Endodermal cell (in vitro differentiated cells): ENCODE measurements around the gene IFIH1. TPM values are rescaled to one million over a fixed set of nuclear protein-coding genes. Genes with fewer than 3 reads are reported as not detected.

ENCODE experiments used
- DNase-seq: peaks from one replicate; pipeline ENCODE4 v3.0.0-alpha.2; 2017
- H3K27ac ChIP-seq: 2 replicates; pipeline ENCODE4 v1.5.1; 2013; ENCODE audit warnings: mild to moderate bottlenecking, low read depth, low read length, moderate library complexity
- H3K27me3 ChIP-seq: 2 replicates; pipeline ENCODE4 v1.6.1; 2013; ENCODE audit warnings: mild to moderate bottlenecking, low read length, moderate library complexity; ENCODE audit not compliant: insufficient read depth, control insufficient read depth, poor library complexity, severe bottlenecking
- H3K36me3 ChIP-seq: 2 replicates; pipeline ENCODE4 v1.7.0; 2013; ENCODE audit warnings: mild to moderate bottlenecking, low read length, moderate library complexity; ENCODE audit not compliant: control insufficient read depth, insufficient read depth
- H3K4me1 ChIP-seq: one replicate; pipeline ENCODE4 v1.7.0; 2013; ENCODE audit warnings: low read length; ENCODE audit not compliant: control insufficient read depth, insufficient read depth
- H3K4me3 ChIP-seq: 2 replicates; pipeline ENCODE4 v1.5.1; 2013; ENCODE audit warnings: mild to moderate bottlenecking, low read length, moderate library complexity
- H3K9ac ChIP-seq: 2 replicates; pipeline ENCODE4 v1.6.1; 2013; ENCODE audit warnings: mild to moderate bottlenecking, low read length, moderate library complexity; ENCODE audit not compliant: poor library complexity, severe bottlenecking; ENCODE audit errors: extremely low read depth
- H3K9me3 ChIP-seq: 2 replicates; pipeline ENCODE4 v1.6.1; 2013; ENCODE audit warnings: mild to moderate bottlenecking, low read length, moderate library complexity; ENCODE audit not compliant: control insufficient read depth
- H3K27ac Mint-ChIP-seq: 2 replicates; pipeline ENCODE4 v1.8.0; 2020; ENCODE audit warnings: mixed read lengths
- H3K27me3 Mint-ChIP-seq: 2 replicates; pipeline ENCODE4 v1.8.0; 2021; ENCODE audit warnings: mild to moderate bottlenecking, mixed read lengths; ENCODE audit not compliant: insufficient read depth
- H3K36me3 Mint-ChIP-seq: 2 replicates; pipeline ENCODE4 v1.8.0; 2020; ENCODE audit warnings: low read depth, mixed read lengths
- H3K4me1 Mint-ChIP-seq: 2 replicates; pipeline ENCODE4 v1.8.0; 2020; ENCODE audit warnings: mixed read lengths
- H3K4me3 Mint-ChIP-seq: 2 replicates; pipeline ENCODE4 v1.8.0; 2020; ENCODE audit warnings: mild to moderate bottlenecking, moderate library complexity, mixed read lengths
- H3K9me3 Mint-ChIP-seq: 2 replicates; pipeline ENCODE4 v1.8.0; 2020; ENCODE audit warnings: mild to moderate bottlenecking, mixed read lengths
- WGBS, 2 experiments: methylation state at CpG; one replicate each; pipeline versions ENCODE4 v1.1.5 to v1.1.7; 2013; ENCODE audit warnings: missing lambda C conversion rate in 2 of 2, mixed read lengths in 1 of 2; ENCODE audit not compliant: insufficient coverage in 1 of 2, insufficient read length in 1 of 2; 5-methylcytosine and 5-hydroxymethylcytosine counted together
- total RNA-seq, 2 donors: library from RNA; stranded (reverse); fragmentation: NEBNext Ultra II Directional in 1 of 2; extraction: Animal tissue kit (Norgen Biotek cat#: 25700) in 1 of 2; gene quantifications; 2 replicates in 1 of 2; 3 replicates in 1 of 2; pipeline ENCODE4 v1.2.1, GENCODE V29; 2021
- TF ChIP-seq, protein P1 (sequence below): fragments of 200-600 bp; sonication (generic); conservative IDR thresholded peaks from 2 replicates; pipeline ENCODE4 v1.5.0; 2021; ENCODE audit warnings: antibody characterized with exemption, mild to moderate bottlenecking

Gene IFIH1
- total RNA-seq, 2 donors from 2014 or later = 0.13 to 0.15 TPM

DNA sequence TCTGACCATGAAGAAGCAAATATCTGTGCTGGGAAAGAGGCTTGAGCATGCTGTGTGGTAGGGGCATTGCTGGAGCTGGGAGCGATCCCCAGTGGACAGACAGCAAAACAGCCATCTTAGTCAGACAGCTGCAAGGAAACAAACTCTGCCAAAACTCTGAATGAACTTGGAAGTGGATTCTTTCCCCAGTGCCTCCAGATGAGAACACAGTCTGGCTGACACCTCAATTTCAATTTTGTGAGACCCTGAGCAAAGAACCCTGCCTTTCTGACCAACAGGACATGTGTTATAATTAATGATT, 52.1 kb downstream of the IFIH1 start:
- 88 to 93% methylated on average over 1 of the region's 1 CpG for WGBS, 2 experiments
- no peaks in the 10 kb centered on the region for H3K36me3 Mint-ChIP-seq
- Histone ChIP-seq H3K9ac (no peak overlapping the region), H3K9me3 (no peaks in the 10 kb centered on the region), H3K4me3 (no peak overlapping the region), H3K4me1 (no peaks in the 10 kb centered on the region), H3K27me3 (no peaks in the 10 kb centered on the region), H3K27ac (no peak overlapping the region), H3K36me3 (no peaks in the 10 kb centered on the region)
- H3K27me3 Mint-ChIP-seq = no peaks in the 10 kb centered on the region
- H3K9me3 Mint-ChIP-seq = no peaks in the 10 kb centered on the region
- H3K27ac Mint-ChIP-seq = no peak overlapping the region
- TF ChIP-seq, protein P1, sequence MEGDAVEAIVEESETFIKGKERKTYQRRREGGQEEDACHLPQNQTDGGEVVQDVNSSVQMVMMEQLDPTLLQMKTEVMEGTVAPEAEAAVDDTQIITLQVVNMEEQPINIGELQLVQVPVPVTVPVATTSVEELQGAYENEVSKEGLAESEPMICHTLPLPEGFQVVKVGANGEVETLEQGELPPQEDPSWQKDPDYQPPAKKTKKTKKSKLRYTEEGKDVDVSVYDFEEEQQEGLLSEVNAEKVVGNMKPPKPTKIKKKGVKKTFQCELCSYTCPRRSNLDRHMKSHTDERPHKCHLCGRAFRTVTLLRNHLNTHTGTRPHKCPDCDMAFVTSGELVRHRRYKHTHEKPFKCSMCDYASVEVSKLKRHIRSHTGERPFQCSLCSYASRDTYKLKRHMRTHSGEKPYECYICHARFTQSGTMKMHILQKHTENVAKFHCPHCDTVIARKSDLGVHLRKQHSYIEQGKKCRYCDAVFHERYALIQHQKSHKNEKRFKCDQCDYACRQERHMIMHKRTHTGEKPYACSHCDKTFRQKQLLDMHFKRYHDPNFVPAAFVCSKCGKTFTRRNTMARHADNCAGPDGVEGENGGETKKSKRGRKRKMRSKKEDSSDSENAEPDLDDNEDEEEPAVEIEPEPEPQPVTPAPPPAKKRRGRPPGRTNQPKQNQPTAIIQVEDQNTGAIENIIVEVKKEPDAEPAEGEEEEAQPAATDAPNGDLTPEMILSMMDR = no peak
- no peaks in the 10 kb centered on the region for H3K4me1 Mint-ChIP-seq
- H3K4me3 Mint-ChIP-seq = no peak overlapping the region
- no peak for DNase-seq

GRCh38 chr2:162265666-162266459, 52.6 kb downstream of the IFIH1 start:
- Mint-ChIP-seq H3K27me3 (no peaks in the 10 kb centered on the region), H3K4me1 (no peaks in the 10 kb centered on the region), H3K9me3 (no peaks in the 10 kb centered on the region), H3K4me3 (no peak overlapping the region), H3K27ac (no peak overlapping the region), H3K36me3 (no peaks in the 10 kb centered on the region)
- 95 to 97% methylated on average over 5 to 7 of the region's 7 CpGs for WGBS, 2 experiments
- Histone ChIP-seq H3K9ac (no peak overlapping the region), H3K9me3 (no peaks in the 10 kb centered on the region), H3K36me3 (no peaks in the 10 kb centered on the region), H3K4me1 (no peaks in the 10 kb centered on the region), H3K27ac (no peak overlapping the region), H3K27me3 (no peaks in the 10 kb centered on the region), H3K4me3 (no peak overlapping the region)
- no peak for DNase-seq
- TF ChIP-seq, protein P1 = no peak

- H3K9me3 ChIP-seq = no peaks in the 10 kb centered on the region
- H3K9me3 Mint-ChIP-seq = no peaks in the 10 kb centered on the region
- no peaks in the 10 kb centered on the region for H3K4me1 ChIP-seq
- DNase-seq = no peak
- TF ChIP-seq, protein P1 = no peak
- no peaks in the 10 kb centered on the region for H3K36me3 ChIP-seq
- 87 to 94% methylated on average over 2 to 4 of the region's 4 CpGs for WGBS, 2 experiments
- H3K4me3 Mint-ChIP-seq = no peak overlapping the region
- no peaks in the 10 kb centered on the region for H3K4me1 Mint-ChIP-seq
- H3K27me3 ChIP-seq = no peaks in the 10 kb centered on the region
- H3K27ac Mint-ChIP-seq = no peak overlapping the region
- H3K4me3 ChIP-seq = no peak overlapping the region
- no peak overlapping the region for H3K9ac ChIP-seq
- no peaks in the 10 kb centered on the region for H3K27me3 Mint-ChIP-seq
- H3K36me3 Mint-ChIP-seq = no peaks in the 10 kb centered on the region
- no peak overlapping the region for H3K27ac ChIP-seq
Observed at GRCh38 chr2:162261032-162261945, 57.2 kb downstream of the IFIH1 start.
